NCI-H510A treated with DMSO at 0.1 percent for 48 hours (cell line): ENCODE results near the gene ABL1.
"Not testable (repeated sequence)": the region's sequence is repeated elsewhere in the genome, so short reads cannot be mapped to it uniquely, and the experiment has no call there.

ENCODE experiments used
- DNase-seq: peaks from one replicate; lab custom pipeline; 2025; lab: John Stamatoyannopoulos, UW

ABL1 gene

GRCh38 chr9:130825351-130825651 is 9.8 kb upstream of the ABL1 start:
- no peak for DNase-seq

- DNase-seq: no peak
Observed at GRCh38 chr9:130825809-130826208, 9.2 kb upstream of the ABL1 start.

GRCh38 chr9:130829762-130830161 is 5.3 kb upstream of the ABL1 start:
- DNase-seq: no peak

GRCh38 chr9:130830231-130830760 is 4.8 kb upstream of the ABL1 start:
- DNase-seq: no peak

- DNase-seq: no peak
Observed at GRCh38 chr9:130831077-130831476, 4.0 kb upstream of the ABL1 start.

- DNase-seq: no peak
Observed at GRCh38 chr9:130833031-130833990, 1.7 kb upstream of the ABL1 start.

GRCh38 chr9:130835441-130836298 is 616 bp downstream of the ABL1 start:
- DNase-seq: no peak

GRCh38 chr9:130837002-130837511 is 2.0 kb downstream of the ABL1 start:
- DNase-seq: no peak

GRCh38 chr9:130837643-130838042 is 2.6 kb downstream of the ABL1 start:
- no peak for DNase-seq

- DNase-seq: no peak
Observed at GRCh38 chr9:130839132-130840111, 4.4 kb downstream of the ABL1 start.

GRCh38 chr9:130842545-130842944 is 7.5 kb downstream of the ABL1 start:
- no peak for DNase-seq

- DNase-seq: peak; percentile 30
Observed at GRCh38 chr9:130843049-130843908, 8.2 kb downstream of the ABL1 start.

GRCh38 chr9:130844044-130844451 is 9.0 kb downstream of the ABL1 start:
- no peak for DNase-seq

- peak; percentile 43 for DNase-seq
Observed at GRCh38 chr9:130845254-130845653, 10.2 kb downstream of the ABL1 start.

- no peak for DNase-seq
Observed at GRCh38 chr9:130845901-130846481, 10.9 kb downstream of the ABL1 start.

GRCh38 chr9:130846487-130847305 is 11.6 kb downstream of the ABL1 start:
- no peak for DNase-seq

GRCh38 chr9:130847306-130848217 is 12.5 kb downstream of the ABL1 start:
- DNase-seq: no peak

- DNase-seq: not testable (repeated sequence)
Observed at GRCh38 chr9:130848514-130848913, 13.5 kb downstream of the ABL1 start.
